ENCODE measurements around the gene LRIT2. TPM values are rescaled to one million over a fixed set of nuclear protein-coding genes. Genes with fewer than 3 reads are reported as not detected.
A peak's percentile ranks its signal among the peaks of the same experiment; 100 is the strongest.

The LRIT2 gene
- total RNA-seq, 1 experiment from 2014 or later, result not detected

GRCh38 chr10:84205853-84206525 lies 19.4 kb downstream of the LRIT2 start:
- DNase-seq (ENCODE audit: low spot score), result no peak

- peak; percentile 65 for DNase-seq (ENCODE audit: low spot score)
Observed at GRCh38 chr10:84205049-84205852, 20.1 kb downstream of the LRIT2 start.

- no peak for DNase-seq (ENCODE audit: low spot score)
Observed at GRCh38 chr10:84204610-84205009, 20.7 kb downstream of the LRIT2 start.

- no peak for DNase-seq (ENCODE audit: low spot score)
Observed at GRCh38 chr10:84204122-84204521, 21.2 kb downstream of the LRIT2 start.

GRCh38 chr10:84202349-84202748 lies 23.0 kb downstream of the LRIT2 start:
- DNase-seq (ENCODE audit: low spot score), result no peak

- no peak for DNase-seq (ENCODE audit: low spot score)
Observed at GRCh38 chr10:84201682-84202081, 23.7 kb downstream of the LRIT2 start.

- DNase-seq (ENCODE audit: low spot score), result no peak
Observed at GRCh38 chr10:84201244-84201606, 24.1 kb downstream of the LRIT2 start.

- no peak for DNase-seq (ENCODE audit: low spot score)
Observed at GRCh38 chr10:84200537-84201243, 24.7 kb downstream of the LRIT2 start.

GRCh38 chr10:84198206-84198915 lies 27.0 kb downstream of the LRIT2 start:
- DNase-seq (ENCODE audit: low spot score), result no peak

- DNase-seq (ENCODE audit: low spot score), result no peak
Observed at GRCh38 chr10:84197643-84198042, 27.7 kb downstream of the LRIT2 start.

GRCh38 chr10:84196941-84197340 lies 28.4 kb downstream of the LRIT2 start:
- DNase-seq (ENCODE audit: low spot score), result no peak

GRCh38 chr10:84196083-84196482 lies 29.3 kb downstream of the LRIT2 start:
- no peak for DNase-seq (ENCODE audit: low spot score)

- no peak for DNase-seq (ENCODE audit: low spot score)
Observed at GRCh38 chr10:84195044-84195830, 30.1 kb downstream of the LRIT2 start.

GRCh38 chr10:84194424-84195043 lies 30.8 kb downstream of the LRIT2 start, which contains the start of gene CDHR1:
Gene CDHR1, plus strand, starts transcription at chr10:84194537. Its CDS starts 224 bp downstream, at chr10:84194761.
- no peak for DNase-seq (ENCODE audit: low spot score)

GRCh38 chr10:84193846-84194423 lies 31.4 kb downstream of the LRIT2 start:
- DNase-seq (ENCODE audit: low spot score), result no peak

GRCh38 chr10:84193327-84193726 lies 32.0 kb downstream of the LRIT2 start:
- DNase-seq (ENCODE audit: low spot score), result no peak

GRCh38 chr10:84191106-84191505 lies 34.2 kb downstream of the LRIT2 start:
- DNase-seq (ENCODE audit: low spot score), result no peak

GRCh38 chr10:84190621-84191020 lies 34.7 kb downstream of the LRIT2 start:
- DNase-seq (ENCODE audit: low spot score), result no peak

- no peak for DNase-seq (ENCODE audit: low spot score)
Observed at GRCh38 chr10:84188815-84189214, 36.5 kb downstream of the LRIT2 start.

GRCh38 chr10:84185526-84186175 lies 39.7 kb downstream of the LRIT2 start:
- no peak for DNase-seq (ENCODE audit: low spot score)

All from HT-29 (cell line).